ENCODE data around the gene PDSS1. TPM values are rescaled to one million over a fixed set of nuclear protein-coding genes. Genes with fewer than 3 reads are reported as not detected.
A peak's percentile ranks its signal among the peaks of the same experiment; 100 is the strongest.

The PDSS1 gene
- polyA plus RNA-seq, 3 donors: 12.1 to 13.1 (median 12.6) TPM

GRCh38 chr10:26696786-26697162 lies 727 bp upstream of the PDSS1 start:
- peaks cover 0 to 14% of the 10 kb centered on the region in 2 donors for H3K36me3 Mint-ChIP-seq
- H3K27me3 Mint-ChIP-seq (ENCODE audit: low read depth in 3 of 3): no peaks in the 10 kb centered on the region
- Histone ChIP-seq H3K9me3 (replicated peaks in 1 of 2; ENCODE audit: control insufficient read depth in 1 of 2, insufficient read depth in 1 of 2, low read length in 2 of 2) (no peaks in the 10 kb centered on the region), H3K9ac (ENCODE audit: insufficient read depth, low read length, poor library complexity, severe bottlenecking) (peak overlapping the region; percentile 82), H3K4me2 (replicated peaks; ENCODE audit: extremely low read depth, low read length, poor library complexity, severe bottlenecking) (peak overlapping the region; percentile 85), H3K79me2 (ENCODE audit: insufficient read depth, low read length) (peaks cover 44% of the 10 kb centered on the region), H3K4me1 (ENCODE audit: control insufficient read depth in 1 of 2, insufficient read depth in 2 of 2, low read length in 2 of 2) (peaks cover 52 to 64% of the 10 kb centered on the region in 2 donors), H4K20me1 (ENCODE audit: insufficient read depth, low read length) (peaks cover 7% of the 10 kb centered on the region), H3K4me3 (replicated peaks in 1 of 3; ENCODE audit: low read depth in 2 of 3, low read length in 3 of 3) (peak overlapping the region; percentile 77 to 95 (median 80)), H2AFZ (ENCODE audit: insufficient read depth, low read depth, low read length, poor library complexity, severe bottlenecking) (peak overlapping the region; percentile 96), H3K27ac (ENCODE audit: low read depth in 1 of 2, low read length in 2 of 2) (peak overlapping the region; percentile 87), H3K27me3 (ENCODE audit: control insufficient read depth in 2 of 2, insufficient read depth in 2 of 2, low read length in 2 of 2) (no peaks in the 10 kb centered on the region), H3K36me3 (replicated peaks in 1 of 2; ENCODE audit: control insufficient read depth in 1 of 2, insufficient read depth in 2 of 2, low read length in 2 of 2) (peaks cover 0 to 4% of the 10 kb centered on the region in 2 donors)
- H3K9me3 Mint-ChIP-seq: peaks cover 0 to 2% (median 0%) of the 10 kb centered on the region in 7 donors
- DNase-seq: peak in 1 of 3 donors; percentile 92
- peaks cover 65% of the 10 kb centered on the region for H3K4me1 Mint-ChIP-seq
- WGBS (ENCODE audit: insufficient coverage): 3% methylated on average over 6 of the region's 11 CpGs
- TF ChIP-seq CTCF (IDR thresholded peaks at IDR 0.05): no peak
- H3K4me3 Mint-ChIP-seq: peak overlapping the region; percentile 94
- intact Hi-C loops (cut with micrococcal nuclease): loop anchor here (10.0 kb wide), 2 partner anchors 92 to 168 kb away; partner anchors contain the start of gene ABI1 (in 2 of the 2)
- peak overlapping the region; percentile 89 to 96 (median 94) for H3K27ac Mint-ChIP-seq

GRCh38 chr10:26697922-26698608 lies 564 bp downstream of the PDSS1 start:
- H3K4me2 ChIP-seq (replicated peaks; ENCODE audit: extremely low read depth, low read length, poor library complexity, severe bottlenecking): peak overlapping the region; percentile 85
- TF ChIP-seq CTCF (IDR thresholded peaks at IDR 0.05): no peak
- H3K27ac ChIP-seq (ENCODE audit: low read depth in 1 of 2, low read length in 2 of 2): peak overlapping the region; percentile 87
- Mint-ChIP-seq H3K4me3 (peak overlapping the region; percentile 94 to 95), H3K27me3 (ENCODE audit: low read depth in 3 of 3) (no peaks in the 10 kb centered on the region), H3K4me1 (peaks cover 71% of the 10 kb centered on the region), H3K36me3 (peaks cover 6 to 27% of the 10 kb centered on the region in 2 donors), H3K9me3 (no peaks in the 10 kb centered on the region), H3K27ac (peak overlapping the region; percentile 89 to 96 (median 92))
- peaks cover 15% of the 10 kb centered on the region for H4K20me1 ChIP-seq (ENCODE audit: insufficient read depth, low read length)
- intact Hi-C loops (cut with micrococcal nuclease): loop anchor here (10.0 kb wide), 2 partner anchors 93 to 167 kb away; partner anchors contain the start of gene ABI1 (in 2 of the 2)
- no peaks in the 10 kb centered on the region for H3K9me3 ChIP-seq (replicated peaks in 1 of 2; ENCODE audit: control insufficient read depth in 1 of 2, insufficient read depth in 1 of 2, low read length in 2 of 2)
- H2AFZ ChIP-seq (ENCODE audit: insufficient read depth, low read depth, low read length, poor library complexity, severe bottlenecking): peak overlapping the region; percentile 96
- DNase-seq: no peak
- peaks cover 0 to 12% of the 10 kb centered on the region in 2 donors for H3K36me3 ChIP-seq (replicated peaks in 1 of 2; ENCODE audit: control insufficient read depth in 1 of 2, insufficient read depth in 2 of 2, low read length in 2 of 2)
- 3% methylated on average over 41 of the region's 42 CpGs for WGBS (ENCODE audit: insufficient coverage)
- peaks cover 49 to 58% of the 10 kb centered on the region in 2 donors for H3K4me1 ChIP-seq (ENCODE audit: control insufficient read depth in 1 of 2, insufficient read depth in 2 of 2, low read length in 2 of 2)
- H3K27me3 ChIP-seq (ENCODE audit: control insufficient read depth in 2 of 2, insufficient read depth in 2 of 2, low read length in 2 of 2): no peaks in the 10 kb centered on the region
- peak overlapping the region; percentile 77 to 95 (median 80) for H3K4me3 ChIP-seq (replicated peaks in 1 of 3; ENCODE audit: low read depth in 2 of 3, low read length in 3 of 3)
- peaks cover 57% of the 10 kb centered on the region for H3K79me2 ChIP-seq (ENCODE audit: insufficient read depth, low read length)
- H3K9ac ChIP-seq (ENCODE audit: insufficient read depth, low read length, poor library complexity, severe bottlenecking): peak overlapping the region; percentile 82

Measured in CD14-positive monocyte (primary cell).